HG03066 (cell line): ENCODE measurements around the gene ZNF787.
"Not testable (repeated sequence)": the region's sequence is repeated elsewhere in the genome, so short reads cannot be mapped to it uniquely, and the experiment has no call there.

ENCODE experiments used
- ATAC-seq: cut with Tn5 transposase; IDR thresholded peaks from one replicate; pipeline ENCODE4 v1.9.1; 2021; ENCODE audit warnings: low read depth; ENCODE audit not compliant: unreplicated experiment

ZNF787 gene

DNA sequence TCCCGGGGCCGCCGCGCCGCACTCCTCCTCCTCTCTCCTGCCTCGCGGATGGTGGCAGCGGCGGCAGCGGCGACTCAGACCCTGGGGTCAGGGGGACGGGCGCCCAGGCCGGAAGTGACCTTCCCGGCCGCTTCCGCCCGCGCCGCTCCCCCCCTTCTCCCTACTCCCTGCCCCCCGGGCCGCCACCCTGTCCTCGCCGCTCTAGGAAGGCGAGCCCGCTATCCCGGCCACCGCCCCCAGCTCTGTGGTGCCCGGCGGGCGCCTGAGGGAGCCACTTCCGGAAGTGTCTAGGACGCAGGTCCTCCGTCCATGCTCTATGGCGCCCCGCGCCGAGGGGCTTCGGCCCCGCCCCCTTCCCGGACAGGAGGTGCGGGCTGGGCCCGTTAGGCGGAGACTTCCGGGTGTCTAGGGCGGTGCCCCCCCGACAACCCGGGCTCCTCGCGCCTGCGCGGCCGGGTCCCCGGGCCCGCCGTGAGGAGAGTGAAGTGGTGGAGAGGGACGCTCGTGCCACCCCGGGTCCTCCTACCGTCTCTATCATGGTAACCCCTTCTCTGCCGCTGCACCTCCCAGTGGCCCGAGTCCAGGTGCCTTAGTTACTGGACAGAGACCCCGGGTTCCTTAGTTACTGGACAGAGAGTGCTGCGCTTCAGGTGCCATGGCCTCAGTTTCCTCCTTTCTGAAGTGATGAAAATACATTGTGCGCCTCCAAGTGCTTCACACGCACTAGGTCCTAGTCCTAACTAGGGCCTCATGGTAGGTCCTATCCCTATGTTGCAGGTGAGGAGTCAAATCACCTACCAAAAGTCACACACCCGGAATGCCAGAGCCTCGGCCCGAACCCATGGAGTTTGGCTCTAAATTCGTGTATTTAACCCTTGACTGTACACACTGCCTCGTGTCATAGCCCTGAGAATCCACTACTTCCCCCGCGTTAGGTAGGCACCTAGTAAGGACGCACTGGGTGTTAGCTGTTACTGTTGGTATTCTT, at the start of gene ZNF787:
TSS of gene ZNF787 (minus strand) at position 116 of the 988 bp plus-strand sequence. CDS start 18,078 bp downstream, outside the sequence.
- peak; percentile 82 for ATAC-seq

DNA sequence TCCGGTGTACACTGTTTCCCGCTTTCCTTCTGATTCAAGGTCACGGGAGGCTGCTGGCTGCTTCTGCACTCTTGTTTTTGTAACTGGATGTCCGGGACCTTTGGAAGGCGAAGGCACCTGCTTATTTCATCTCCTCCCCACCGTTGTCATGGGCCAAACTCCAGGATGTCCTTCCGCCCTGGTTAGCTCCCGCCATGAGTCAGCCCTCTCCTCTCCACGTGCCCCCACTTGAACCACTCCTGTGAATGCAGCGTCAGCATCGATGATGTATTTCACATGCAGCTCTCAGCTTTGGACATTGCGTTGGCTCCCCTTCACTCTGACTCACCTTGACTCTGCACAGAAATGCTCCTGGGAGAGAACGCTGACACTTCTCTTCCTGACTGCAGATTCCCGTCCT, 49.2 kb upstream of the ZNF787 start:
- ATAC-seq = no peak

DNA sequence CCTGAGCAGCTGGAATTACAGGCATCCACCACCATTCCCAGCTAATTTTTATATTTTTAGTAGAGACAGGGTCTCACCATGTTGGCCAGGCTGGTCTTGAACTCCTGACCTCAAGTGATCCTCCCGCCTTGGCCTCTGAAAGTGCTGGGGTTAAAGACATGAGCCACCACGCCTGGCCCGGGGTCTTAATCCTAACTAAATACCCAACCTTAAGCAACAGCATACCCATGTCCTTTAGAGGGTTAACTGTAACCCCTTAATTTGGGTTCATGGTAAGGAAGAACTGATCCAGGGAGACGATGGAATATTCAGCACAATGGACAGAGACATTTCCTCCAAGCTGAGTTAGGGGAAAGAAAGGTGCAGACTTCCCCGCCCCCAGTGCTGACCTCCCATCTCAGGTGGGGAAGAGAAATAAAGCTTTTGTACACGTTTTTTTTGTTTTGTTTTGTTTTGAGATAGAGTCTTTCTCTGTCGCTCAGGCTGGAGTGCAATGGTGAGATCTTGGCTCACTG, 46.0 kb upstream of the ZNF787 start:
- no peak for ATAC-seq

DNA sequence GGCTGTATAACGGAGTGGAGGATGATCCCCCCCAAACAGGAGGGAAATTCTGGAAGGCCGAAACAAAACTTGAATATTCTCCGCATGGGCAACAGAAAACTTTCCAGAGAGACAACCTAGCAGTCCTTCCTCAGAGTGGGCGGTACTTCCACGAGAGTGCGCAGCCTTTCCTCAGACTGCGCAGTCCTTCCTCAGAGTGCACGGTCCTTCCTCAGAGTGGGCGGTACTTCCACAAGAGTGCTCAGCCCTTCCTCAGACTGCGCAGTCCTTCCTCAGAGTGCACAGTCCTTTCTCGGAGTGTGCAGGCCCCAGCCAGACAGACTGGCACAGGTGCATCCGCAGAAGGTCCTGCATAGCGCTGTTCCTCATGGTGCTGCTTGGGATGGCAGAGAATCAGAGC, 42.0 kb upstream of the ZNF787 start:
- no peak for ATAC-seq

DNA sequence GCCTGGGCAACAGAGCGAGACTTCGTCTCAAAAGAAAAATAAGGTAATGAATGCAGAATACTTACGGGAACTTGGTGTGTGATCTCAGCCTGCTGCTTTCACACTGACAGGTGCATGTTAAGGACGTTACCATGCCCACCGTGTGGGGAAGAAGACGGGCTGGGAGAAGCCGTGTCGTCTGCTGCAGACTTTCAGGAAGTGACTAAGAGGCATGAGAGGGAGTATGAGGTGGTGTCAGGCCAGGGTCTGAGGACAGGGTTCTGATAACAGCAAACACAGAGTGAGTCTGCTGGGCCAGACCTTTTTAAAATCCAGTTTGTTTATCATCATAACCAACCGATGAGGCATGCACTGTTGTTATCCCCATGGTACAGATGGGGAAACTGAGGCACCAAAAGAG, 41.2 kb upstream of the ZNF787 start:
- ATAC-seq = no peak

DNA sequence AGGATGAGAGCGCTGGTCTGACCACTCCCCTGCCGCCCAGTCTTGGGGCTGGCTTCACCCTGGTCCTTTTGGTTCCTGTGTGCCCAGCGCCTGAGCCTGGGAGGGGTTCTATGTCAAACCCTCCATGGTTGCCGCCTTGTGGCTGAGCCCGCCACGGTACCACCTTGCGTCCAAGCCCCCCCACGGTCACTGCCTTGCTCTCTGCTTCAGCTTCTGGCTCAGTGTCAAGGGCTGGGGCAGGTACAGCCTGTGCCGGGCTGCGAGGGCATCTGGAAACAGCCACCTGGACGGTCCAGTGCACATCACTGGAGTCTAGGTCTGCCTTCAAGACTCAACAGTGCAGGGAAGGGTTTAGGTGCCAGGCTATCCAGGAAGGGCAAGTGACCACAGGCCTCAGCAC, 40.4 kb upstream of the ZNF787 start:
- no peak for ATAC-seq

DNA sequence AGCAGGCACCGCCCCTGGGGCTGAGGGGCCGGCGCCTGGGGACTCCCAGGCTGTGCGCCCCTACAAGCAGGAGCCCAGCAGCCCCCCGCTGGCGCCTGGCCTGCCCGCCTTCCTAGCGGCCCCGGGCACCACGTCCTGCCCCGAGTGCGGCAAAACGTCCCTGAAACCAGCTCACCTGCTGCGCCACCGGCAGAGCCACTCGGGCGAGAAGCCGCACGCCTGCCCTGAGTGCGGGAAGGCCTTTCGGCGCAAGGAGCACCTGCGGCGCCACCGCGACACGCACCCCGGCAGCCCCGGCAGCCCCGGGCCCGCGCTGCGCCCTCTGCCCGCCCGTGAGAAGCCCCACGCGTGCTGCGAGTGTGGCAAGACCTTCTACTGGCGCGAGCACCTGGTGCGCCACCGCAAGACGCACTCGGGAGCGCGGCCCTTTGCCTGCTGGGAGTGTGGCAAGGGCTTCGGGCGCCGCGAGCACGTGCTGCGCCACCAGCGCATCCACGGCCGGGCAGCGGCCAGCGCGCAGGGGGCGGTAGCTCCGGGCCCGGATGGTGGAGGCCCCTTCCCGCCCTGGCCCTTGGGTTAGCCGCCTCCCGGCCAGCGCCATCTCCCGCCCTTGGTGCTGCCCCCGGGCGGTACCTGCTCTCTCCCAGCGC, 38.7 kb upstream of the ZNF787 start:
- no peak for ATAC-seq

DNA sequence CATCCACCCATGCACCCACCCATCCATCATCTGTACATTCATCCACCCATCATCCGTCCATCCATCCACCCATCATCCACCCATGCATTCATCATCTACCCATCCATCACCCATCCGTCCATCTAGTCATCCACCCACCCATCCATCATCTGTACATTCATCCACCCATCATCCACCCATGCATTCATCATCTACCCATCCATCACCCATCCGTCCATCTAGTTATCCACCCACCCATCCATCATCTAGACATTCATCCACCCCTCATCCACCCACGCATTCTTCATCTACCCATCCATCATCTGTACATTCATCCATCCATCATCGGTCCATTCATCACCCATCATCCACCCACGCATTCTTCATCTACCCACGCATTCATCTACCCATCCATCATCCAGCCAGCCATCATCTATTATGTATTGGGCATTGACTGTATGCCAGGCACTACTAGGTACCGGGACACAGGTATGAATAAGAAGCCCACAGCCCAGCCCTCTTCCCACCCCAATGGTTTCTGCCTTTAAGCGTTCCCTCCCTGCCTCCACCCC, 38.0 kb upstream of the ZNF787 start:
- no peak for ATAC-seq

DNA sequence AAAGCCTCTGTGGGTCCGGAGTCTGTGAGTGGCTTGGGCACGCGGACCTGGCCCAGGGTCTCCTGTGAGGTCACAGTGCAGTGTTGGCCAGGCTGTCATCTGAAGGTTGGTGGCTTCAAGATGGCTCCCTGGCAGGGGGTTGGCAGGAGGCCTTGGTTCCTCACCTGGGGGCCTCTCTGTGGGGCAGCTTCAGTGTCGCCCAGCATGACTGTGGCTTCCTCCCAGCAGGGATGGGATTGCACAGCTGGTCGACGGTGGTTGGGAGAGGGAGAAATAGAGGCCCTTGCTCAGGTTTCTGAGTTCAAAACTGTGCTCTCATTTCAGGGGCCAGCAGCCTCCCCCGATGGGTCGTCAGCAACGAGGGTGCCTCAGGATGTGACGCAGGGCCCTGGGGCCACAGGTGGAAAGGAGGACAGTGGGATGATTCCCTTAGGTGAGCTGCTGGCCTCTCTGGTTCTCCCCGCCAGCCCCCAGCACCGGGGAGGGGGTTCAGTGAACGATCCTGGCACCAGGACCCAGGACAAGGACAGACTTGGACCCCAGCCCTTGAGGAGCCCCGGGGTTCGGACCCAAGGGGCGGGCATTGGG, 37.2 kb upstream of the ZNF787 start:
- ATAC-seq = no peak

DNA sequence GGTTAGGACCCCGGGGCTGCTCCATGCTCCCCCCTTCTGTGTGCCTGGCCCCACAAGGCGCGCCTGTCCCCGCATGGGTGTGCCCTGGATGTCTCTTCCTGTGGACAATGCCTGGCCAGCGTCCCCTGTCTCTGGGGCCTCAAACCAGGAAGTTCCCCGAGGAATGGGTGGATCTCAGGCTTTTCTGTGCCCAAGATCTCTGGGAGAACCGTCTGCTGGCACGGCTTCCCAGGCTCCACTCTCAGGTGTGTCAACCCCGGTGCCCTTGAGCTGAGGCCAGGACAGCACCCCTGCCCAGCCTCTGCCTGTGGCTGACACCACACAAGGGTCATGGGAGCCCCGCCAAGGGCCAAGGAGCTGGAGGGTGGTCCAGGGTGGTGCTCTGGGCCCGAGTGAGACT, 35.7 kb upstream of the ZNF787 start:
- ATAC-seq = no peak

DNA sequence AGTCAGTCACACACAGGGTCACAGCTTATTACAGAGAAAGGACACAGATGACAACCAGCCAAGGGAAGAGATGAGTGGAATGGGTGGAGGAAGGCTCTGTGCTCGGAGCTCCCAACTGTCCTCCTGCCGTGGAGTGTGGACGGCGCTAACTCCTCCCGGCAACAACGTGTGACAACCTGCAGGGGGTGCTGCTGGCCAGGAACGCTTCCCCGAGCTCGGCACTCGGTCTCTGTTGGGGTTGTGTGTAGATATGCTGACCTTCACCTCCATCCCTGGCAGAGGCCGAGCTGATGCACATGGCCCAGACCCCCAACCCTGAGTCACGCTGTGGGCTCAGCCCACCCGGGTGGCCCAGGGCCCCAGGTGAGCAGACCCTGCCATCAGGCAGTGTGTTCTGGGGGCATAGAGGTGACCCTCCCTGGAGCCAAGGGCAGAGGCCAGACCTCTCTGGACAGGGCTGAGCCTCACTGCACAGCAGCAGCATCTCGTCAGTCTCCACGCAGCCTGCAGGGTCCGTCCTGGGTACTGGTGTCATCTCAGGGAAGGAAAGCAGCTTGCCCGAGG, 34.1 kb upstream of the ZNF787 start:
- no peak for ATAC-seq

DNA sequence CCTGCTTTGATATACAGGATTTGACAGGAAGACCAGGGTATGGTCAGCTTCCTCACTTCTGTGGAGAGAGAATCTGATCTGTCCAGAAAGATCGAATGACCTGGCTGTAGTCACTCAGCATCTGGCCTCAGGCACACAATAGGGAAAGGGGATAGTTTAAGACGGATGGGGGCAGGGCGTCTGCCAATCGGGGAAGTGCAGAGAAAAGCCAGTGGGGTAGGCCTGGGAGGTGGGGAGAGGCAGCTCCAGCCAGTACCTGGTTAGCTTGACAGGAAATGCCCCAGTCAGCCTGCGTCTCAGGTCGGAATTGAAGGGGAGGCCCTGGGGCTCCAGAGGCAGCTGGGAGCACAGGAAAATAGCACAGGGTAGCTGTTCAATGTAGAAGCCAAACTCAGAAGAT, 32.4 kb upstream of the ZNF787 start:
- no peak for ATAC-seq

DNA sequence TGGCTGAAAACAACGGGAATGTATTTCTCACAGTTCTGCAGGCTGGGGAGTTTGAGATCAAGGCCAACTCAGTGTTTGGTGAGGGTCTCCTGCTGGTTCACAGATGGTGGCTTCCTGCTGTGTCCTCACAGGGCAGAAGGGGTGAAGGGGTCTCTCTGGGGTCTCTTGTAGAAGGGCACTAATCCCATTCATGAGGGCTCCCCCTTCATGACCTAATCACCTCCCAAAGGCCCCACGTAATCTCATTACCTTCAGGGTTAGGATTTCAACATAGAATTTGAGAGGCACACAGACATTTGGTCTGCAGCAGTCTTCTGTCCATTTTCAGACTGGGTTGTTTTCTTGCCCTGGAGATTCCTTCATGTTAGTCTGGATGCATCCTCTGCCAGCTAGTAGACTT, 31.5 kb upstream of the ZNF787 start:
- no peak for ATAC-seq

DNA sequence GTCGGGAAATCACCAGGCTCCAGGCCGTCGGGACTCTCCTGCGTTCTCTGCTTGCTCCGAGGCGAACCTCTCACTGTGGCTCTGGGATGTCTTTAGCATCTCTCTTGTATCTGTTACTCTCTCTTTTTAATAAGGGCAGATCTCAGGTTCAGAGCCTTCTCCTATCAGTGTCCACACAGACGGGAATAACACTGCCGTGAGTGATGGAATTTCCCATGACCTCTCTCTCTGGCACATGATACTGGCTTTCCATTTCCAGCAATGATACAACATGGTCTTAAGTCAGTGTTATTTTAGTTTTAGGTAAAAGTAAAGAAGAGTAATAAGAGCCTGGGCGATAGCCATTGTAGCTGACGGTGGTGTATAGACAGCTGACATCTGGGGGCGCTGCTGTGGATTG, 29.3 kb upstream of the ZNF787 start:
- ATAC-seq = no peak

DNA sequence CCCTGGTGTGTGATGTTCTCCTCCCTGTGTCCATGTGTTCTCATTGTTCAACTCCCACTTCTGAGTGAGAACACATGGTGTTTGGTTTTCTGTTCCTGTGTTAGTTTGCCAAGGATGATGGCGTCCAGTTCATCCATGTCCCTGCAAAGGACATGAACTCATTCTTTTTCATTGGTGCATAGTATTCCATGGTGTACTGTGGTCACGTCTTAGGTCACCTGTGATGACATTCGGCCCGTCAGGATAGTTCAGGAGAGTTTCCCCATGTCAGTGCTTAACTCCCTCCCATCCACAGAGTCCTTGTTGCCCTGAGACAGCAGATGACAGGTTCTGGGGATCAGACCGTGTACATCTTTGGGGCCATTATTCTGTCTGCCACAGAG, 28.6 kb upstream of the ZNF787 start:
- no peak for ATAC-seq

DNA sequence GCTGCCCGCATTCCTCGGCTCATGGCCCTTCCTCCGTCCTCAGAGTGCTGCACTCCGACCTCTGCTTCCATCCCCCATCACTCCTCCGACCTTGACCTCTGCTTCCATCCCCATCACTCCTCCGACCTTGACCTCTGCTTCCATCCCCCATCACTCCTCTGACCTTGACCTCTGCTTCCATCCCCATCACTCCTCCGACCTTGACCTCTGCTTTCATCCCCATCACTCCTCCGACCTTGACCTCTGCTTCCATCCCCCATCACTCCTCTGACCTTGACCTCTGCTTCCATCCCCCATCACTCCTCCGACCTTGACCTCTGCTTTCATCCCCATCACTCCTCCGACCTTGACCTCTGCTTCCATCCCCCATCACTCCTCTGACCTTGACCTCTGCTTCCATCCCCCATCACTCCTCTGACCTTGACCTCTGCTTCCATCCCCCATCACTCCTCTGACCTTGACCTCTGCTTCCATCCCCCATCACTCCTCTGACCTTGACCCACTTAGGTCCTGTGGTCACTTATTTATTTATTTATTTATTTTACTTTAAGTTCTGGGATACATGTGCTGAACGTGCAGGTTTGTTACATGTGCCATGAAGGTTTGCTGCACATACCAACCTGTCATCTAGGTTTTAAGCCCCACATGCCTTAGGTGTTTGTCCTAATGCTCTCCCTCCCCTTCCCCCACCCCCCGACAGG, 28.0 kb upstream of the ZNF787 start:
- ATAC-seq = not testable (repeated sequence)

DNA sequence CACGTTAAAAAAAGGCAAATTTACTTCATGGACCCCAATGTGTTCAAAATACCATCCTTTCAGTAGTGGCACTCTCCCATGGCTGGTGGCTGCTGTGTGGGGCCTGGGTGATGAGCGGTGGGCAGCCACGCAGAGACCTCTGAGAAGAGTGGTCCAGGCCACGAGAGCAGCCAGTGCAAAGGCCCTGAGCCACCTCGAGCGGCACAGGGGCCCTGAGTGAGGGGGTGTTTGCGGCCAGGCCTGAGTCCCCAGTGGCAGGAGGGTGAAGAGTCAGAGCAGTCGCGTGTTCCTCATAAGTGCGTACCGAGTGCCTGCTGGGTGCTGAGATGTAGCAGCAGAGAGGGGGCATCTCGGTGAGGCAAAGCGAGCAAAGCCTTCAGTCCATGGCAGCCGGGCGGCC, 27.0 kb upstream of the ZNF787 start:
- ATAC-seq = no peak

DNA sequence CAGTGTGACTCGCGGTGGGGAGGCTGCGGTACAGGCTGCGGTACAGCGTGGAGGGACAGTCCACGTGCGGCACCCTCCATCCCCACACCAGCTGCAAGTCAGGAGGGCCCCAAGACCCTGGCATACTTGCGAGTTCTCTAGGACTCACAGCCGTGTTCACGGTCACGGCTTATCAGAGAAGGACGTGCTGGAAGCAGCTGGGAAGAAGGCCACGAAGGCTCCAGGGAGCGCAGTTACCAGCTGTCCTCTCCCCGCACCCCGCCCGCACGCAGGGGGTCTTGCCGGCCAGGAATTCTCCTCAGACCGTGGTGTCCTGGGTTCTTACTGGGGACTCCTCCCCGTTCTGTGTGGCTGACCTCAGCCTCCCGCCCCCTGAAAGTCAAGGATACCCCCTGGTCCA, 26.2 kb upstream of the ZNF787 start:
- no peak for ATAC-seq

DNA sequence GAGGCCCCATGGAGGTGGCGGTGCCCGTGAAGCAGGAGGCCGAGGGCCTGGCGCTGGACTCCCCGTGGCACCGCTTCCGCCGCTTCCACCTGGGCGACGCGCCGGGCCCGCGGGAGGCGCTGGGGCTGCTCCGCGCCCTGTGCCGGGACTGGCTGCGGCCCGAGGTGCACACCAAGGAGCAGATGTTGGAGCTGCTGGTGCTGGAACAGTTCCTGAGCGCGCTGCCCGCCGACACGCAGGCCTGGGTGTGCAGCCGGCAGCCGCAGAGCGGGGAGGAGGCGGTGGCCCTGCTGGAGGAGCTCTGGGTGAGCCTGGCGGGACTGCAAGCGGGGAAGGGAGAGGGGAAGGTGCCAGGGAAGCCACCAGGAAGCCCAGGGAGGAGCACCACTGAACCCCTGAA, 25.8 kb upstream of the ZNF787 start:
- ATAC-seq = no peak

DNA sequence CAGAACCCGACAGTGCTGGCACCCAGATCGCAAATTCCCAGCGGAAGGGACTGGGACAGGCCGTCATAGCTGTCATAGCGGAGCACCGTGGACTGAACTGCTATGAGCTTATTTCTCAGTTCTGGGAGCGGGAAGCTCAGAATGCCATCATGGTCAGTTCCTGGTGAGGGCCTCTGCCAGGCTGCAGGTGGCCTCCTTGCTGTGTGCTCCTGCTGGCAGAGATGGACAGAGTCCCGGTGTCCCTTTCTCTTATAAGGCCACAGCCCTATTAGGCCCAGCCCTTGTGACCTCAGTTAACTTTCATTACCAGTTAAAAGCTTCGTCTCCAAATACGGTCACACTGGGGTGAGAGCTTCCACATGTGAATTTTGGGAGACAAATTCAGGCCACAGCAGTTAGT, 24.6 kb upstream of the ZNF787 start:
- ATAC-seq = no peak
